LNCAP (cell line): ENCODE measurements around the gene PSIP1.

ENCODE experiments used
- TF ChIP-seq, protein P1 (sequence below): fragments of 450-650 bp; IDR thresholded peaks from 2 replicates; pipeline ENCODE4 v1.5.1; 2017; ENCODE audit warnings: mild to moderate bottlenecking

The PSIP1 gene

DNA sequence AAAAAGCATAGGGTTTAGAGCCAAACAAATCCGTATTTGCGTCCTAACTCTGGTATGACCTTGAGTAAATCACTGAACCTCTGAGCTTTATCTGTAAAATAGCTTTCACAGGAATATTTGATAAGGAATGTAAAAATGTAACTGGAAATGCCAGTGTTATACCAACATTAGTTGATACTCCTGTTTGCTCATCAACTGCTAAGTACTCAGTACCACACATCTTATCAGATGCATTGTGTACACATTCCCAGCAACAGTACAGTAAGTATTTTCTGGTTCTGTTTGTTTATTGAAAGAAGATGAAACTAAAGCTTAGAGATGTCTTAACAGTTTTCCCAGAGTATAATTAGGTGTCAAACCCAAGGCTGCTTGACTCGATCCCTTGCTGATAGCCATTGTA, 66.6 kb downstream of the PSIP1 start:
- TF ChIP-seq, protein P1, sequence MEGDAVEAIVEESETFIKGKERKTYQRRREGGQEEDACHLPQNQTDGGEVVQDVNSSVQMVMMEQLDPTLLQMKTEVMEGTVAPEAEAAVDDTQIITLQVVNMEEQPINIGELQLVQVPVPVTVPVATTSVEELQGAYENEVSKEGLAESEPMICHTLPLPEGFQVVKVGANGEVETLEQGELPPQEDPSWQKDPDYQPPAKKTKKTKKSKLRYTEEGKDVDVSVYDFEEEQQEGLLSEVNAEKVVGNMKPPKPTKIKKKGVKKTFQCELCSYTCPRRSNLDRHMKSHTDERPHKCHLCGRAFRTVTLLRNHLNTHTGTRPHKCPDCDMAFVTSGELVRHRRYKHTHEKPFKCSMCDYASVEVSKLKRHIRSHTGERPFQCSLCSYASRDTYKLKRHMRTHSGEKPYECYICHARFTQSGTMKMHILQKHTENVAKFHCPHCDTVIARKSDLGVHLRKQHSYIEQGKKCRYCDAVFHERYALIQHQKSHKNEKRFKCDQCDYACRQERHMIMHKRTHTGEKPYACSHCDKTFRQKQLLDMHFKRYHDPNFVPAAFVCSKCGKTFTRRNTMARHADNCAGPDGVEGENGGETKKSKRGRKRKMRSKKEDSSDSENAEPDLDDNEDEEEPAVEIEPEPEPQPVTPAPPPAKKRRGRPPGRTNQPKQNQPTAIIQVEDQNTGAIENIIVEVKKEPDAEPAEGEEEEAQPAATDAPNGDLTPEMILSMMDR: no peak

GRCh38 chr9:15438891-15439290, 71.9 kb downstream of the PSIP1 start:
- TF ChIP-seq, protein P1: no peak

DNA sequence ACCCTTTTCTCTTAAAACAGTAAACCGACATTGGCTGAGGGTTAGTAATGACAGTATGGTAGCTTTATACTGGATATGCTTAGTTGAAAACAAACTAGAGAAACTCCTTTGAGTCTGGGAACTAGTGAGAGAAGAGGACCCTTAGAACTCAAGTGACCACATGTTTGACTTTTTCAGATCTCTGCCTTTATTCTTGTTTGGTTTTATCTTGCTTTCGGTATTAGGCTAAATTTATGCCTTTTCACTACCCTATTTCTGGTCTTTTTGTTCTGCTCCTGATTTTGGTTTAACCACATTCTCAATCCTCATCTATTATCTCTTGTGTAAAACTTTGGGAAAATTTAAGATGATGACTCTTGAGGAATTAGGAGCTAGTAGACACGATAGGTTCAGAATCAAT, 77.1 kb downstream of the PSIP1 start:
- TF ChIP-seq, protein P1: no peak

GRCh38 chr9:15433191-15433590, 77.6 kb downstream of the PSIP1 start:
- TF ChIP-seq, protein P1: no peak

DNA sequence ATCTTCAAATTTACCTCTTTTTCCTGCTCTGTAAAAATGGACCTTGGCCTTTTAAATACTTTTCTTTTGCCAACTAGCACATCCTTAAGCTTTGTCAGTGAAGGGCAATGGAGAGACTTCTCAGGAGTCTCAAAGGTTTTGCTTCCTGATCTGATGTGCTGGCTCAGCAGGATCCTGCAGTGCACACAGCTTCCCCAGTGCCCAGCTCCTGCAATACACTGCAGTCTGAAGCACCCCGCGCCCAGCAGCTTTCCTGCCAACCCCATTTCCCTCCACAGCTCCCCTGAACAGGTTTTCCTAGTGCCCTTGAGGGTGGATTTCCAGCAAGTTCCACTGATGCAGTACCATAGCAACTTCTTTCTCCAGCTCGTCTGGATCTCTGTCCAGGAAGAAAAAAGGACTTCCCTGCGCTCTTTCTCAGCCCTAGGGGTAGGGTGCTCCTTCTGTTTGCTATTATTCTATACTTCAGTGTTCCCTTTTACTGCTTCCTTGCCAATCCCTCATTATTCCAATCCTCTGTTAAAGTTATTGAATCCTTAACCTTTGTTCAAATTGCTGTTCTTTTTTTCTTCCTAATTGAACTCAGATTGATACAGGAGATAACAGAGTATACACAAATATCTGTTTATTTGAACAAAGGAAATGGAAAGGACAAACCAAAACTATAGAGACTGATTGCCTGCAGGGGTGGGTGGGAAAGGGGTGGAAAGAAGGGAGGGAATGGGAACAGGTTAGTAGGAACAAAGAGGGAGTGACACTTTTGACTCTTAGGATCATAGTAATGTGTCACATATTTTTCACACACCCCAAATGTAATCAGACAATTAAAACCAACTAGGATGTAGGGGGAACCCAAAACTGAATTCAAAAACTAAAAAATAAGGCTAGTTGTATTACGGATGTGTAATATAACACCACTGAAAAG, 79.6 kb downstream of the PSIP1 start:
- TF ChIP-seq, protein P1: no peak

DNA sequence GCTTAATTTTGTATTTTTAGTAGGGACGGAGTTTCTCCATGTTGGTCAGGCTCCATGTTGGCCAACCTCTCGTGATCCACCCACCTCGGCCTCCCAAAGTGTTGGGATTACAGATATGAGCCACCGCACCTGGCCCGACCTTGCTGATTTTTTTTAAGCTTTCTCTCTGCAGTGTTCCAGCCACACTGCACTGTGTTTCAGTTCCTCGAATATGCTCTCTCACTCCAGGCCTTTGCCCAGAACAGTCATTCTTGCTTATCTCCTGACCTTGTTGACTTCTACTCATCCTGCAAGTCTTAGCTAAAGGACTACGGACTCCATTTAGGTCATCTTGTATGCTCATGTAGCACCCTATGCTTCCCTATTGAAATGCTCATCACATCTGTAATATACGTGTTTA, 84.8 kb downstream of the PSIP1 start:
- TF ChIP-seq, protein P1: no peak

- TF ChIP-seq, protein P1: no peak
These were observed 87.4 kb downstream of the PSIP1 start for GRCh38 chr9:15423231-15423985.
